ENCODE data around the gene IFI44L.

The IFI44L gene

DNA sequence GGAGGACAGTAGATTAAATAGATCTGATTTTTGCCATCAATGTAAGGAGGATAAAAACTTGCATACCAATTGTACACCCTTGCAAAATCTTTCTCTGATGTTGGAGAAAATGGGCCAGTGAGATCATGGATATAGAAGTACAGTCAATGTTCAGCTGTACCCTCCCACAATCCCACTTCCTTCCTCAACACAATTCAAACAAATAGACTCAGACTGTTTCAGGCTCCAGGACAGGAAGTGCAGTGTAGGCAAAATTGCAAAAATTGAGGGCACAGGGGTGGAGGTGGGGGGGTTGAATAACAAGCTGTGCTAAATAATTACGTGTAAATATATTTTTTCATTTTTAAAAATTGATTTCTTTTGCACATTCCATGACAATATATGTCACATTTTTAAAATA, 25.5 kb downstream of the IFI44L start:
- no peak for DNase-seq

GRCh38 chr1:78647238-78647637, 27.0 kb downstream of the IFI44L start:
- DNase-seq, result no peak

DNA sequence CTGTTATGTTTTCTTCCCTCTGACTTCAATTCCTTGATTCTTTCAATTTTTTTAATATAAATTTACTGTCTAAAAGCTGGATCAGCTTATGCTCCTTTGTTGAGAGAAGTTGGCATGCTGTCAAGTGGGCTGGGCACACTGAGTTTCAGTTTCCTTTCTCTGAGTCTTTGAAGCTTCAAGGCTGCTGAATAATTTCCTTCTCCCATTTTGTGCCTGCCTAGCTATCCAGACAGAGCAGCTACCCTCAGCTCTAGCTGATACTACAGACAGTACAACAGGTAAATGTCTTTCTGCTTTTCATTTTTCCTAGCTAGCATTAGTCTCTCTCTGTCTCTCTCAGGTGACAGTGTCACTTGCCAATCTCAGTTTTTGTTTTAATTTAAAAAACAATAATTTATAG, 29.4 kb downstream of the IFI44L start, which contains the start of gene IFI44:
Gene IFI44, plus strand, starts transcription at position 204 of the 400 bp plus-strand sequence. CDS start 365 bp downstream, outside the sequence.
- DNase-seq, result peak; percentile 65

DNA sequence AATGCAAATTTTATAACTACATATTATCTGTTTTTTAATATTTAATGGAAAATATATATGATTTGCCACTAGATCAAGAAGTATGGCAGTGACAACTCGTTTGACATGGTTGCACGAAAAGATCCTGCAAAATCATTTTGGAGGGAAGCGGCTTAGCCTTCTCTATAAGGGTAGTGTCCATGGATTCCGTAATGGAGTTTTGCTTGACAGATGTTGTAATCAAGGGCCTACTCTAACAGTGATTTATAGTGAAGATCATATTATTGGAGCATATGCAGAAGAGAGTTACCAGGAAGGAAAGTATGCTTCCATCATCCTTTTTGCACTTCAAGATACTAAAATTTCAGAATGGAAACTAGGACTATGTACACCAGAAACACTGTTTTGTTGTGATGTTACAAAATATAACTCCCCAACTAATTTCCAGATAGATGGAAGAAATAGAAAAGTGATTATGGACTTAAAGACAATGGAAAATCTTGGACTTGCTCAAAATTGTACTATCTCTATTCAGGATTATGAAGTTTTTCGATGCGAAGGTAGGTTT, 29.9 kb downstream of the IFI44L start:
- DNase-seq, result no peak

DNA sequence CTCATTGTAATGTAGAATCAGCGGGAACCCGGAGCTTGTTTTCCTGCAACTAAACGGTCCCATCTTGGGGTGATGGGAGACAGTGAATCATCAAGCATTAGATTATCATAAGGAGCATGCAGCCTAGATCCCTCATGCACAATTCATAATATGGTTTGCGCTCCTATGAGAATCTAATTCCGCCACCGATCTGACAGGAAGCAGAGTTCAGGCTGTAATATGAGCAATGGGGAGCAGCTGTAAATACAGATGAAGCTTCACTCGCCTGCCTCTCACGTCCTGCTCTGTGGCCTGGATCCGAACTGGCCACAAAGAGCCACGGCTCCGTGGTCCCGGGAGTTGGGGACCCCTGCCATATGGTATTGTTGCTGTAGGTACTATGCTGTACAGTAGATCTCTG, 31.0 kb downstream of the IFI44L start:
- peak; percentile 7 for DNase-seq

DNA sequence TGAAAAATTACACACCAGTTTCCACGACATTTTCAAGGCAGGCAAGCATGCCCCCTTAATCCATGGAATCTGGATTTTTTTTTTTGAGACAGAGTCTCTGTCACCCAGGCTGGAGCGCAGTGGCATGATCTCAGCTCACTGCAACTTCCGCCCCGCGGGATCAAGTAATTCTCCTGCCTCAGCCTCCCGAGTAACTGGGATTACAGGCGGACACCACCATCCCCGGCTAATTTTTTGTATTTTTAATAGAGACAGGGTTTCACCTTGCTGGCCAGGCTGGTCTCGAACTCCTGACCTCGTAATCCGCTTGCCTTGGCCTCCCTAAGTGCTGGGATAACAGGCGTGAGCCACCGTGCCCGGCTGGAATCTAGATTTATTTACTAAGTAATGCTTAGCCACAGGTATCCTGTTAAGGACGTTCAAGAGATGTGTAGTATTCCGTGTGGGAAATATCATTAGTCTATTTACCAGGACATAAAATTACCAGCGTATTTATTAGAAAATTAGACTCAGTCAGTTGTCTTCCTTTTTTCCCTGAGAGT, 31.8 kb downstream of the IFI44L start:
- no peak for DNase-seq

DNA sequence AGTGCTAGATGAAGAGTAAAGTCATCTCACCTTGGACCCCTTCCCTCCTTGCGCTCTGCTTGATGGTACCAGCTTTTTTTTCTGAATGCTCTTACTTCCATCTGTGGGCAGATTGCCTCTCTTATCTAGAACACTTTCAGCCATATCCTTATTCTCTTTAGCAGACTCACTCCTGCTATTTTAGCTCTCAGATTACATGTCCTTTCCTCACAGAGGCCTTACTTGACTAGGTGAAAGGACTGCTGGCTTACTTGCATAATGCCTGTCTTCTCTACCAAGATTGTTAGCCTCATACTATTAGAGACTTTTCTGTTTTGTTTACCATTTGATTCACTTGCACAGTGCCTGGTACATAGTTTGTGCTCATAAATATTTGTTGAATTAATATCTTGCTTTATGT, 38.7 kb downstream of the IFI44L start:
- no peak for DNase-seq

GRCh38 chr1:78663923-78664322, 43.7 kb downstream of the IFI44L start:
- DNase-seq, result no peak

GRCh38 chr1:78664763-78665162, 44.5 kb downstream of the IFI44L start:
- no peak for DNase-seq

DNA sequence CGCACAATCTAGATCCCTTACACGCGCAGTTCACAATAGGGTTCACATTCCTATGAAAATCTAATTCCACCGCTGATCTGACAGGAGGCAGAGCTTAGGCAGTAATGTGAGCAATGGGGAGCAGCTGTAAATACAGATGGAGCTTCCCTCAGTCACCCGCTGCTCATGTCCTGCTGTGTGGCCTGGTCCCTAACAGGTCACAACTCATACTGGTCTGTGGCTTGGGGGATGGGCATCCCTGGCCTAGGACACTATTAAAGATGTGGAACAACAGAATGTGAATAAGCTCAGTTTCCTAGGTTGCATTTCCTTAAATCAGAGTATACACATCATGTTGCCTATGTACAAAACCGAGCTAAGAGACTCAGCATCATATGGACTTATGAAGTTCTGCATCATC, 45.6 kb downstream of the IFI44L start:
- no peak for DNase-seq

DNA sequence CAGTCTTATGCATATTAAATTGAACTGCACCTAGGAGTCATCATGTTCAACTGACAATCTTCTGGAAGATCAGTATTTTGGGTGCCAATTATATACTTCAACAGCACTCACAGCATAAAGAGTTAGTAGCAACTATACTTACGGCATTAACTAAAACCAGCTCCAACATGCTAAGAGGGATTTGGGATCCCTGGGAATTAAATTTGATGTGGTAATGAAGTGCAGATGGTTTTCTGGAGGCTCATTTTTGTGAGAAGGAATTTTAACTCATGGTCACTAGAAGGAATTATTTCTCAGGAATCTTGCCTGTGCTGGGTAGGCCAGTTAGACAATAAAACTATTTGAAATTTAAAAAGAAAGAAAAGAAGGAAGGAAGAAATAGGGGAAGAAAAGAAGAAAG, 47.7 kb downstream of the IFI44L start:
- DNase-seq, result no peak

- no peak for DNase-seq
These were observed 48.2 kb downstream of the IFI44L start for GRCh38 chr1:78668427-78668826.

GRCh38 chr1:78672428-78672827, 52.2 kb downstream of the IFI44L start:
- no peak for DNase-seq

- no peak for DNase-seq
These were observed 52.9 kb downstream of the IFI44L start for GRCh38 chr1:78673120-78673519.

GRCh38 chr1:78676347-78676982, 56.2 kb downstream of the IFI44L start:
- peak; percentile 10 for DNase-seq

DNA sequence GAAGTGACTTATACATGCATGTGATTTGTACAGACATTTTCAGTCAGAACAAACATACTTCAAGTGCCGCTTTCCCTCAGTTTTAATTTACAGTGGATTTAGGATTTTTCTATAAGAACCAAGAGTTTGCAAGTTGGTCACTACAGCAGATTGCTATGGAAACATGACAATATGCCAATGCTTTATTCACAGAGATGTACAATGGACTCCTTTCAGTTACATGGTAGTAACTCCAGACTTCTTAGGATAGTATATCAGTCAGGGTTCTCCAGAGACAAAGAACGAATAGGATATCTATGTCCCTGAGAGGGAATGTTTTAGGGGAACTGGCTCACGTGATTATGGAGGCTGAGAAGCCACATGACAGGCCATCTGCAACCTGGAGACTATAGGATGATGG, 56.7 kb downstream of the IFI44L start:
- DNase-seq, result no peak

GRCh38 chr1:78677788-78678187, 57.5 kb downstream of the IFI44L start:
- DNase-seq, result no peak

- no peak for DNase-seq
These were observed 58.1 kb downstream of the IFI44L start for GRCh38 chr1:78678324-78678723.

DNA sequence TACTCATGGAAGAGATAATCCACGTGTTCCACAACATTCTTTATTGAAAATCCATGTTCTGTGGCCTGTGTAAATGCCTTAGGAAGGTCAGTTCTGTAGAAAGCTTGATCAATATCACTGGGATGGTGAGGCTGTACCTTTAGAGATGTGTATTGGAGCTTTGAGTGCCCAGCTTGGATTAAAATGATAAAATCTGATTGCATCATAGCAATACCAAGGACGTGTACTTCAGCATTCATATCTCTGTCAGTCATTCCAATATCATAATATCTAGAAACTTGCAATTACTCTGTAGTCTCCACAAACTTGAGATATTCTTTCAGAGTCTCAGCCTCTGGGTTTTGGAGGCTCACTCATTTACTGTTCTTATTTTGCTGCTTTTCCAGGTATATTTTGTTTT, 61.0 kb downstream of the IFI44L start:
- no peak for DNase-seq

DNA sequence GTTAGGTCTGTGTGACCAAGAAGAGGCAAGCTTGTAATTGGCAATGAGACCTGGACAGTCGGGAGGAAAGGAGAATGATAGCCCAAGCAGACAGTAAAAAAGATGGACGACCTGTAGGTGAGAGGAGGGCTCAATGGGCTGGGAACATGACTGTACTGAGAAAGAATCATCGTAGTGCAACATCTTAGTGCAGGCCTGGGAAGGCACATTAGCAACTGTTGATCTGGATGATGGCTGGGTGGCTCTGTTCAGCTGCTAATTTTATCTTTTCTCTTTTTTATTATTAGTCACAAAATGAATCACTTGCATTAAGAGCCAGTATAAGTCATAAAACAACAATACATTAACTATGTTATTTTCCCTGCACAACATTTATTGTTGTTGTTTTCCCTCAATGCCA, 62.2 kb downstream of the IFI44L start:
- no peak for DNase-seq

GRCh38 chr1:78683079-78683478, 62.8 kb downstream of the IFI44L start:
- no peak for DNase-seq

- DNase-seq, result no peak
These were observed 67.1 kb downstream of the IFI44L start for GRCh38 chr1:78687315-78687714.

- DNase-seq, result no peak
These were observed 67.7 kb downstream of the IFI44L start for GRCh38 chr1:78687914-78688313.

GRCh38 chr1:78688697-78689096, 68.4 kb downstream of the IFI44L start:
- no peak for DNase-seq

GRCh38 chr1:78690516-78690915, 70.3 kb downstream of the IFI44L start:
- no peak for DNase-seq
